GM19397 (cell line): ENCODE measurements around the gene IL1B.
"Not testable (repeated sequence)": the region's sequence is repeated elsewhere in the genome, so short reads cannot be mapped to it uniquely, and the experiment has no call there.

Experiments
- ATAC-seq: cut with Tn5 transposase; IDR thresholded peaks from one replicate; pipeline ENCODE4 v1.9.1; 2021; ENCODE audit warnings: mild to moderate bottlenecking, moderate library complexity; ENCODE audit not compliant: unreplicated experiment

IL1B gene

GRCh38 chr2:112859406-112860183 is 23.0 kb upstream of the IL1B start:
- ATAC-seq = not testable (repeated sequence)

DNA sequence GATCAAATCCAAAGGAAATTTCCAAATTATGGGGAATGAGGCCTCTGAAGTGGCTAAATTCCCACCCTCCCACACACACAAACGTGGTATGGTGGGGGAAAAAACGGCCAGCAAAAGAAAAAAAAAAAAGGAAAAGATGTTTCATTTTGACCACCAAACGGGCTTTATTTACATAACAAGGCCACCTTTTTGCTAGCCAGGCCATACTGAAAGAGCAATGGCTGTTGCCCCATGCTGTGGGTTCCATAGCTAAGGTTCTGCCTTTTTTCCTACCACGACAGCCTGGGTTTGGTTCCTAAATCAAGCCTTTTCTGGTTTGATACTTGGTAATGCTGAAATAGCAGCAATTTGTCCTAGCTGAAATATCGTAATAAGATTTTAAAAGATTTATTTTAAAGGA is 14.0 kb upstream of the IL1B start:
- no peak for ATAC-seq

DNA sequence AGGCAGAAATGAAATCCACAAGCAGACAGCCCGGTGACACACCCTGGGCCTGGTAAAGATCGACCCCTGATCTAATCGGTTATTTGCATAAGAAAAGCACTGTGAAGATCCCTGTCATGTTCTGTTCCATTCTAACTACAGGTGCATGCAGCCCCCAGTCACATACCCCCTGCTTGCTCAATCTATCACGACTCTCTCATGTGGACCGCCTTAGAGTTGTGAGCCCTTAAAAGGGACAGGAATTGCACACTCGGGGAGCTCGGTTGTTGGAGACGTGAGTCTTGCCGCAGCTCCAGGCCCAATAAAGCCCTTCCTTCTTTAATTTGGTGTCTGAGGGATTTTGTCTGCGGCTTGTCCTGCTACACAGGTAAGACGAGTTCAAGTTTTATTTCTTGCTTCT is 13.4 kb upstream of the IL1B start:
- no peak for ATAC-seq

GRCh38 chr2:112848833-112849232 is 12.3 kb upstream of the IL1B start:
- no peak for ATAC-seq

- ATAC-seq = no peak
These were observed 9.5 kb upstream of the IL1B start for GRCh38 chr2:112846031-112846430.

GRCh38 chr2:112843836-112844235 is 7.3 kb upstream of the IL1B start:
- ATAC-seq = no peak

GRCh38 chr2:112843288-112843687 is 6.7 kb upstream of the IL1B start:
- no peak for ATAC-seq

GRCh38 chr2:112841295-112842044 is 4.9 kb upstream of the IL1B start:
- no peak for ATAC-seq

DNA sequence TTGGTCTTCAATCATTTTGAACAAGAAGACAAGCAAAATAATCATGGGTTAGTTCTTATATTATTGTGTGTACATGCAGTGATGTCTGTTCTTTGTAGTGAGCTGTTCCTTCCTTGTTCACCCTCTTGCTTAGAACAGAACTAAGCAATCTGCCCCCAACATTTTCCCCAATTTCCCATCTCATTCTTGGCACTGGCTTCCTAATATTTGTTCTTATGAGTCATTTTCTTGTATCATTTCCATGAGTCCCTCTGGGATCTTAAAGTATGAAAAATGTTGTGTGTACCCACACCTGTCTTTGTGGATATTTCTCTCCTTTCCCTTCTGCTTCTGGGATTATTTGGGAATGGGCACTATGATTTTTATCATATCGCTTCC is 3.5 kb upstream of the IL1B start:
- no peak for ATAC-seq

GRCh38 chr2:112839407-112840067 is 3.0 kb upstream of the IL1B start:
- ATAC-seq = no peak

DNA sequence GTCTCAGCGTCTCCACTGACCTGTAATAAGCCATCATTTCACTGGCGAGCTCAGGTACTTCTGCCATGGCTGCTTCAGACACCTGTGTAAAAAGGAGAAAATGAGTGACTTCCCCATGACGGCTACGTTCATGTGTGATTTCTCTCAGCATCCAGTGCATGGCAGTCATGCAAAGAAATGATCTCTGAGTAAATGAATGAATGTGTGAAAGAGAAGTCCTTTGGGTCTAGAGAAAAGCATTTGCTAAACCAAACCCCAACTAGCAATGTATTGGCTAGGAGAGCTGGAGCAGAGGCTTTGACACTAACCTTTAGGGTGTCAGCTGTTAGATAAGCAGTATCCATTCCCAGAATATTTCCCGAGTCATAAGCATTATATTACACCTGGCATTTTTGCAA is 417 bp downstream of the IL1B start:
- no peak for ATAC-seq

- ATAC-seq = no peak
These were observed 930 bp downstream of the IL1B start for GRCh38 chr2:112835536-112836162.

GRCh38 chr2:112835061-112835501 is 1.5 kb downstream of the IL1B start:
- no peak for ATAC-seq

- no peak for ATAC-seq
These were observed 2.1 kb downstream of the IL1B start for GRCh38 chr2:112834396-112835037.

GRCh38 chr2:112833976-112834375 is 2.6 kb downstream of the IL1B start:
- no peak for ATAC-seq

DNA sequence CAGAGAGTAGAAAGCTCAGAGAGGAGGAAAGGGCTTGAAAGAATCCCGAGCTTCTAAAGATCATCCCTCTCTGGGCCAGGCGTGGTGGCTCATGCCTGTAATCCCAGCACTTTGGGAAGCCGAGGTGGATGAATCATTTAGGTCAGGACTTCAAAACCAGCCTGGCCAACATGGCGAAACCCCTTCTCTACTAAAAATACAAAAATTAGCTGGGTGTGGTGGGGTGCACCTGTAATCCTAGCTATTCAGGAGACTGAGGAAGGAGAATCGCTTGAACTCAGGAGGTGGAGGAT is 3.0 kb downstream of the IL1B start:
- not testable (repeated sequence) for ATAC-seq

GRCh38 chr2:112832841-112833638 is 3.5 kb downstream of the IL1B start:
- ATAC-seq = no peak

DNA sequence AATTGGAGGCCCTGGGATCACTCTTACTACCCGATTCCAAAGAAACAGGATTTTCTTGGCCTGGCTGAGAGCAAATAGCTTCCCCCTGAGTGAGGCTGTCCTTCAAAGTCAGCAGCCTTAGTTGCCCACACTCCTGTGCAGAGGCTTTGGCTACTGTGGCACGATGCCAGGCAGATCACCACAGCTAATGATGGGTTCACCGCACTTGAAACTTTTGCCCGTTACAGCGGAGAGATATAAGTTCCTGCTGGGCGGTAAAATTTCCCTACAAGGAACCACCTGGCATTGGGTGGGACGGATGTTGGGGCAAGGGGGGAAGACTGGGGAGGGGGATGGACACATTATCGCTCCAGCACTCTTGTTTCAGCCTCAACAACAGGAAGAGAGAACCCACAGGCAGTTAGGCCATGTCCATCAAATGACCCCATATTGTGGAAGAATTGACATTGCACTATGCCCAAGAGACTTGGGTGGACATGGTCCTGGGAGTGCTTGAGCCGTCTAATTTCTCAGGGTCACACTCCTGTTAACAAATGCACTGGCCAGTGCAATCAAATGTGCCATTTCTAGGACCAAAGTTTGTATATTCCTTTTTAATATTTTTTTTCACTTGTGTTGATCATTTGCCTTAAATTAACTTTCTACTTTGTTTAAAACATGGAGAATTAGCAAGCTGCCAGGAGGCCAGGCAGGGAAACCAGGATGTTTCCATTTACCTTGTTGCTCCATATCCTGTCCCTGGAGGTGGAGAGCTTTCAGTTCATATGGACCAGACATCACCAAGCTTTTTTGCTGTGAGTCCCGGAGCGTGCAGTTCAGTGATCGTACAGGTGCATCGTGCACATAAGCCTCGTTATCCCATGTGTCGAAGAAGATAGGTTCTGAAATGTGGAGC is 4.4 kb downstream of the IL1B start:
- no peak for ATAC-seq

- no peak for ATAC-seq
These were observed 5.1 kb downstream of the IL1B start for GRCh38 chr2:112831513-112831845.
